ENCODE results near the gene HMGN3. TPM values are rescaled to one million over a fixed set of nuclear protein-coding genes. Genes with fewer than 3 reads are reported as not detected.

Gene HMGN3
- total RNA-seq, 1 donor: 23.7 TPM

GRCh38 chr6:79188885-79189480 is 45.5 kb downstream of the HMGN3 start:
- no peak for TF ChIP-seq CTCF (IDR thresholded peaks at IDR 0.05; ENCODE audit: insufficient read depth, low read depth, low read length)
- DNase-seq (ENCODE audit: low read depth): no peak

GRCh38 chr6:79188107-79188506 is 46.4 kb downstream of the HMGN3 start:
- H3K4me3 ChIP-seq (ENCODE audit: low read depth, low read length): no peak overlapping the region
- no peak for TF ChIP-seq CTCF (IDR thresholded peaks at IDR 0.05; ENCODE audit: insufficient read depth, low read depth, low read length)
- DNase-seq (ENCODE audit: low read depth): no peak

More at GRCh38 chr6:79188885-79189480, 45.5 kb downstream of the HMGN3 start:
- no peak overlapping the region for H3K4me3 ChIP-seq (ENCODE audit: low read depth, low read length)

- H3K4me3 ChIP-seq (ENCODE audit: low read depth, low read length): no peak overlapping the region
- TF ChIP-seq CTCF (IDR thresholded peaks at IDR 0.05; ENCODE audit: insufficient read depth, low read depth, low read length): no peak
- no peak for DNase-seq (ENCODE audit: low read depth)
Observed at GRCh38 chr6:79186564-79186963, 47.9 kb downstream of the HMGN3 start.

DNA sequence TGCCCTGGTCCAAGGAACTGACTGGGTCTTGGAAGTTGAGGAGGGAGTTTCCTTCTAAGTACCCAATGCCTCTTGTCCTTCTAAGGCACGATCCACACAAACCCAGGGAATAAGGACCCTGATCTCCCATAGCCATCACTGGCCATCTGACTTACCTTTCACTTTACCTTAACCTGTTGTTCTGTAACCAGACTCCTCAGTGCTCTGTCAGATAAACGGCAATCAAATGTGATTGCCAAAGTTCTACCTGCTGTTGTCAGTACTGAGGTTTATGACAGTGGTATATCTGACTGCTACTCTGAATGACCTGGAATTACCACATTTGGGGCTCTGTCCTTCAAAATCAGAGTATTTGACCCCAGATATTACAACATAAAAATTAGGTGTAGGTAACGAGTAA is 49.8 kb downstream of the HMGN3 start:
- DNase-seq (ENCODE audit: low read depth): no peak
- TF ChIP-seq CTCF (IDR thresholded peaks at IDR 0.05; ENCODE audit: insufficient read depth, low read depth, low read length): no peak
- no peak overlapping the region for H3K4me3 ChIP-seq (ENCODE audit: low read depth, low read length)

- DNase-seq (ENCODE audit: low read depth): no peak
- TF ChIP-seq CTCF (IDR thresholded peaks at IDR 0.05; ENCODE audit: insufficient read depth, low read depth, low read length): no peak
- no peak overlapping the region for H3K4me3 ChIP-seq (ENCODE audit: low read depth, low read length)
Observed at GRCh38 chr6:79184086-79184485, 50.4 kb downstream of the HMGN3 start.

- no peak overlapping the region for H3K4me3 ChIP-seq (ENCODE audit: low read depth, low read length)
- DNase-seq (ENCODE audit: low read depth): no peak
- TF ChIP-seq CTCF (IDR thresholded peaks at IDR 0.05; ENCODE audit: insufficient read depth, low read depth, low read length): no peak
Observed at GRCh38 chr6:79180052-79180451, 54.4 kb downstream of the HMGN3 start.

GRCh38 chr6:79173378-79173777 is 61.1 kb downstream of the HMGN3 start:
- peak; percentile 6 for DNase-seq (ENCODE audit: low read depth)
- no peak for TF ChIP-seq CTCF (IDR thresholded peaks at IDR 0.05; ENCODE audit: insufficient read depth, low read depth, low read length)
- H3K4me3 ChIP-seq (ENCODE audit: low read depth, low read length): no peak overlapping the region
